ENCODE measurements around the gene OBP2B. TPM values are rescaled to one million over a fixed set of nuclear protein-coding genes. Genes with fewer than 3 reads are reported as not detected.
A peak's percentile ranks its signal among the peaks of the same experiment; 100 is the strongest.
"Not testable (repeated sequence)": the region's sequence is repeated elsewhere in the genome, so short reads cannot be mapped to it uniquely, and the experiment has no call there.

Gene OBP2B
- total RNA-seq, 1 experiment from 2014 or later: not detected

GRCh38 chr9:133234577-133235322 is 25.7 kb upstream of the OBP2B start:
- Histone ChIP-seq H3K36me3 (no peaks in the 10 kb centered on the region), H3K27ac (no peak overlapping the region)

GRCh38 chr9:133233681-133234432 is 24.8 kb upstream of the OBP2B start:
- Histone ChIP-seq H3K4me3 (no peak overlapping the region), H3K27ac (no peak overlapping the region), H3K9me3 (replicated peaks) (no peaks in the 10 kb centered on the region), H3K36me3 (no peaks in the 10 kb centered on the region), H3K27me3 (replicated peaks) (no peaks in the 10 kb centered on the region), H3K4me1 (replicated peaks) (no peaks in the 10 kb centered on the region)
- no peak for DNase-seq (ENCODE audit: low read depth in 1 of 2, low spot score in 2 of 2)

More at GRCh38 chr9:133234577-133235322, 25.7 kb upstream of the OBP2B start:
- Histone ChIP-seq H3K4me3 (no peak overlapping the region), H3K9me3 (replicated peaks) (no peaks in the 10 kb centered on the region), H3K4me1 (replicated peaks) (no peaks in the 10 kb centered on the region), H3K27me3 (replicated peaks) (no peaks in the 10 kb centered on the region)
- peak in 1 of 2 experiments; percentile 33 for DNase-seq (ENCODE audit: low read depth in 1 of 2, low spot score in 2 of 2)

GRCh38 chr9:133231934-133232568 is 23.0 kb upstream of the OBP2B start:
- not testable (repeated sequence) for H3K4me3 ChIP-seq; H3K4me1 ChIP-seq (replicated peaks); H3K9me3 ChIP-seq (replicated peaks); H3K27ac ChIP-seq; H3K36me3 ChIP-seq; DNase-seq (ENCODE audit: low read depth in 1 of 2, low spot score in 2 of 2); H3K27me3 ChIP-seq (replicated peaks)

- H3K36me3 ChIP-seq; H3K27ac ChIP-seq; DNase-seq (ENCODE audit: low read depth in 1 of 2, low spot score in 2 of 2): not testable (repeated sequence)
Observed at GRCh38 chr9:133230514-133230913, 21.5 kb upstream of the OBP2B start.

GRCh38 chr9:133230093-133230492 is 21.0 kb upstream of the OBP2B start:
- Histone ChIP-seq H3K4me3 (no peak overlapping the region), H3K27me3 (replicated peaks) (no peaks in the 10 kb centered on the region), H3K36me3 (no peaks in the 10 kb centered on the region), H3K27ac (no peak overlapping the region), H3K9me3 (replicated peaks) (no peaks in the 10 kb centered on the region), H3K4me1 (replicated peaks) (no peaks in the 10 kb centered on the region)
- DNase-seq (ENCODE audit: low read depth in 1 of 2, low spot score in 2 of 2): no peak

More at GRCh38 chr9:133230514-133230913, 21.5 kb upstream of the OBP2B start:
- not testable (repeated sequence) for H3K4me1 ChIP-seq (replicated peaks); H3K27me3 ChIP-seq (replicated peaks); H3K4me3 ChIP-seq; H3K9me3 ChIP-seq (replicated peaks)

- H3K27me3 ChIP-seq (replicated peaks); DNase-seq (ENCODE audit: low read depth in 1 of 2, low spot score in 2 of 2); H3K27ac ChIP-seq; H3K4me1 ChIP-seq (replicated peaks); H3K9me3 ChIP-seq (replicated peaks); H3K36me3 ChIP-seq; H3K4me3 ChIP-seq: not testable (repeated sequence)
Observed at GRCh38 chr9:133228474-133229193, 19.6 kb upstream of the OBP2B start.

GRCh38 chr9:133227996-133228395 is 18.9 kb upstream of the OBP2B start:
- peak in 1 of 2 experiments; percentile 25 for DNase-seq (ENCODE audit: low read depth in 1 of 2, low spot score in 2 of 2)

GRCh38 chr9:133227242-133227860 is 18.3 kb upstream of the OBP2B start:
- Histone ChIP-seq H3K27ac (no peak overlapping the region), H3K9me3 (replicated peaks) (no peaks in the 10 kb centered on the region), H3K4me3 (no peak overlapping the region), H3K4me1 (replicated peaks) (no peaks in the 10 kb centered on the region), H3K27me3 (replicated peaks) (peaks cover 5% of the 10 kb centered on the region; the same call in 1 of the 2 replicates), H3K36me3 (no peaks in the 10 kb centered on the region)
- peak in 1 of 2 experiments; percentile 24 for DNase-seq (ENCODE audit: low read depth in 1 of 2, low spot score in 2 of 2)

More at GRCh38 chr9:133227996-133228395, 18.9 kb upstream of the OBP2B start:
- not testable (repeated sequence) for H3K4me3 ChIP-seq; H3K4me1 ChIP-seq (replicated peaks); H3K27me3 ChIP-seq (replicated peaks); H3K27ac ChIP-seq; H3K36me3 ChIP-seq; H3K9me3 ChIP-seq (replicated peaks)

- H3K9me3 ChIP-seq (replicated peaks): no peaks in the 10 kb centered on the region
- peak in 1 of 2 experiments; percentile 23 for DNase-seq (ENCODE audit: low read depth in 1 of 2, low spot score in 2 of 2)
- H3K27ac ChIP-seq: no peak overlapping the region
- no peaks in the 10 kb centered on the region for H3K4me1 ChIP-seq (replicated peaks)
- H3K4me3 ChIP-seq: no peak overlapping the region
- H3K27me3 ChIP-seq (replicated peaks): peaks cover 5% of the 10 kb centered on the region; the same call in 1 of the 2 replicates
- no peaks in the 10 kb centered on the region for H3K36me3 ChIP-seq
Observed at GRCh38 chr9:133226219-133227171, 17.4 kb upstream of the OBP2B start.

GRCh38 chr9:133225171-133226011 is 16.3 kb upstream of the OBP2B start:
- Histone ChIP-seq H3K4me3 (no peak overlapping the region), H3K4me1 (replicated peaks) (no peaks in the 10 kb centered on the region), H3K27ac (no peak overlapping the region), H3K36me3 (no peaks in the 10 kb centered on the region), H3K27me3 (replicated peaks) (peaks cover 5% of the 10 kb centered on the region; the same call in 1 of the 2 replicates), H3K9me3 (replicated peaks) (no peaks in the 10 kb centered on the region)
- peak in 1 of 2 experiments; percentile 34 for DNase-seq (ENCODE audit: low read depth in 1 of 2, low spot score in 2 of 2)

GRCh38 chr9:133224762-133225161 is 15.7 kb upstream of the OBP2B start:
- DNase-seq (ENCODE audit: low read depth in 1 of 2, low spot score in 2 of 2): no peak
- Histone ChIP-seq H3K4me1 (replicated peaks) (no peaks in the 10 kb centered on the region), H3K9me3 (replicated peaks) (no peaks in the 10 kb centered on the region), H3K36me3 (no peaks in the 10 kb centered on the region), H3K27me3 (replicated peaks) (peaks cover 5% of the 10 kb centered on the region; the same call in 1 of the 2 replicates), H3K4me3 (no peak overlapping the region), H3K27ac (no peak overlapping the region)
